IPS DF 4.7 (cell line): Measurements from ENCODE around the gene TCF12.
"Not testable (repeated sequence)": the region's sequence is repeated elsewhere in the genome, so short reads cannot be mapped to it uniquely, and the experiment has no call there.

ENCODE experiments used
- DNase-seq: peaks from one replicate; pipeline ENCODE4 v3.0.0-alpha.2; 2013; ENCODE audit warnings: low spot score; ENCODE audit errors: extremely low read depth

TCF12 gene

DNA sequence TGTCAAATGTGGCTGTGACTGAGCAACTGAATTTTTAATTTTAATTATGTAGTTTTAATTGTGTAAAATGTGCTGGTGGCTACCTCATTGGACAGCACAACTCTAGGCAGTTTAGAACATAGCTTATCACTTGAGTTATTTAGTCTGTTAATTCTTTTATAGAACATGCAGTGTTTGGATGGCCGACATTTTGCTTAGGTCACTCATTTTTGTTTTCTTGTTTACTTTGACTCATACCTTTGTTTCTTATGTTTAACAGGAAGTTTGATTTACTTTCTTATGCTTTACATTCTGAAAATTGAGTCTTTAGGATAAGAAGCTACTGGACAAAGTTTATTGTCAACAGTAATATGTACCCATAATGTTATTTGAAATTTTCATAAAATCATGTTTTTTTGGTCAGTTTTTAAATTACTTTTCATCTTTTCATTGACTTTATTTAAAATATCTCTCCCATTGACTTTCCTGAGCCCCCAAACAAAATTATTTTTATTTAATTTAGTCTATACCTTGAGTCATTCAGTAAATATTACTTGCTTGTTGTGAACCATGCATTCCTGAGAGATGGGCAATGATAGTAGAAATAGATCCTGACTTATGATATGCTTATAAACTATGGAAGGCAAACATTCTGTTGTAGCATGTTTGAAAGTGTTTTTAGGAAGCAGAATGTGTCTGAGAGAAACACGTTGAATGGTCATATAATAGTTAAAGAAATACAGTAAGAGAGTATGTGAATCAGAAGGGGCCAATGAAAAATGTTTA lies 60.6 kb downstream of the TCF12 start:
- no peak for DNase-seq

DNA sequence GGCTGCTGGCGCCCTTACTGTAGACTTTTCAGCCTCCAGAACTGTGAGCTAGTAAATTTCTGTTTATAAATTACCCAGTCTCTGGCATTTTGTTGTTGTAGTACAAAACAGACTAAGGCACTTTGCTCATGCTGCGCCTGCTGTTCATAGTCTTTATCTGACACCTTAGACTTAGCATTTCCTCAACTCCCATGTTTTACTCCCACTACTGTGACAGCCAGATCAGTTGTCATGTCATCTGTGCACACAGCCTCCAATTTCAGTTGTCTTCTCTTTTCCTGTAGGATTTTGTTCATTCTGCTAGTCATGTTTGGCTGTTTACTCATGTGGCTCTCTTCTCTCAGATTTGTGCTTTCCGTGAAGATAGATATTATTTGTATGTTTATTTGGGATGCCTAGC lies 62.0 kb downstream of the TCF12 start:
- DNase-seq = no peak

DNA sequence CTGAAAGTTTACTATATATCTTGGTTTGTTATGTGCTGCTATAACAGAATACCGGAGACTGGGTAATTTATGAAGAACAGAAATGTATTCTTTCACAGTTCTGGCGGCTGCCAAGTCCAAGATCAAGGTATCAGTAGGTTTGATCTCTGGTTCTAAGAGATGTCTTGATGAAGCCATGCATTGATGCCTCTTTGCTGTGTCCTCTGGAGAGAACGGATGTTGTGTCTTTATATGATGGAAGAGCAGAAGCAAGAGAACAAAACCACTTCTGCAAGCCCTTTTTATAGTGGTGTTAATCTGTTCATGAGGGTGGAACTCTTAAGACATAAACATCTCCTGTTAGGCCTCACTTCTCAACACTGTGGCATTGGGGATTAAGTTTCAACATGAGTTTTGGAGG lies 62.7 kb downstream of the TCF12 start:
- DNase-seq = no peak

DNA sequence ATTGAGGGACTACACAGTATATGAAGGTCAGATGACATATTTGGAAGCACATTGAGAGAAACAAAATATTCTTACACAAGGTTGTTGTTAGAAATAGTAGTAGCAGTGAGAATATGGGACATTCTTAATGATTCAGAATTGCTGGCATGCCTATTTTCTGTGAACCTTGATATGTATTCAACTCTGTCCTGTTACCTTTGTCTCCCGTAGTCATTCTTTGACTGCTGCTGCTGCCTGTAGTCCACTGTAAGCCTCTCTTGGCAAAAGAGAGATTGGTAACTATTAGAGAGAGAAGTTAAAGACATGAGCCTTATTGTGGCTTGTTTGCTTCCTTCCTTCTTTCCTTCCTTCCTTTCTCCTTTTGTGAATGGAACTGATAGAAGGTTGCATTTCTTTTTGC lies 64.5 kb downstream of the TCF12 start:
- no peak for DNase-seq

DNA sequence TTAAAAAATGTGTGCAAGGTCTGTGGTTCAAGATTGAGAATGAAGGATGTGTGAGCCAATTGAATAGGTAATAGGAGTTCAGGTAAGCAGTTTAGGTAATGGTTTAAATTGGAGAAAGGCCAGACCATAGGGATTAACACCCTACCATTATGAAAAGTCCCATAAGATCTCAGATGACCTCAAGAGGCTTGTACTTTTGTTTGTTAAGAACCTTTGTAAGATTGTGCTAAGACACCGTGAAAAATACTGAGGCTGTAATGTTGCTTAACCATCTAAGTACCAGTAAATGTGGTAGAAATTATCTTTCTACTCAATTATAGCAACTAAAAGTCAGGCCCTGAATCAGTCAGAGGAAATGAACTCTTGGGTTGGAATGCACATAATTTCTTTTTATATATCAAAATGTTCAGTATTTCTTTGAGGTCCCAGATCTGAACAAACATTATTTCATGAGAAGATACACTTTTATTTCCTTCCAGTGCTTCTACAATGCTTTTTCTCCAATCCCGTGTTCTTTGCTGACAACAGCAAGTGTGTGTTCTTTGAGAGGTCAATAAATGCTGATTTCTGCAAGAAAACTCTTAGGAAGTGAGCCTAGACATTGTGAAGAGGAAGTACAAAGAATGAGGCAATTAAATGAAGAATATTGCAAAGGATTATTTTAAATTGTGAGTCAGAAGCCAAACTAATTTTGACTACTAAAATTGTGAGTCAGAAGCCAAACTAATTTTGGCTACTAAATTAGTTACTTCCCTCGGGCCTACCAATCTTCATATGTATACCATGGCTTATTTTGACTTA lies 66.4 kb downstream of the TCF12 start:
- no peak for DNase-seq

DNA sequence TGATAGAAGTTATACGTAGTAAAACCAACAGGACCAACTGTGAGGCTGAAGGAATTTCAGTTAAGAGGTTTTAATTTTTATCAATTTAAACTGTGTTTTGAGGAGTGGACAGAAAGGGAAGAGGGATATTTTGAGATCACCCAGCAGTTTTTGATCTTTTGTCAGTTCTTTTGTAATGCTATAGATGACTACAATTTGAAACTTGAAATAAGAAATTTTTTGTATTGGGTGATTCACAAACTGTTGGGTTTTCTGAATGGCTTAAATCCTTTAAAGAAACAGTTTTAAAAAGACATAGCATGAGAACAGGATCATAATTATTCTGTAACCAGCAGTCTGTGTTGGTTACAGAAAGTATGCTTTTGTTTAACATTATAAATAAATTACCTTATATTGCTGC lies 67.4 kb downstream of the TCF12 start:
- no peak for DNase-seq

DNA sequence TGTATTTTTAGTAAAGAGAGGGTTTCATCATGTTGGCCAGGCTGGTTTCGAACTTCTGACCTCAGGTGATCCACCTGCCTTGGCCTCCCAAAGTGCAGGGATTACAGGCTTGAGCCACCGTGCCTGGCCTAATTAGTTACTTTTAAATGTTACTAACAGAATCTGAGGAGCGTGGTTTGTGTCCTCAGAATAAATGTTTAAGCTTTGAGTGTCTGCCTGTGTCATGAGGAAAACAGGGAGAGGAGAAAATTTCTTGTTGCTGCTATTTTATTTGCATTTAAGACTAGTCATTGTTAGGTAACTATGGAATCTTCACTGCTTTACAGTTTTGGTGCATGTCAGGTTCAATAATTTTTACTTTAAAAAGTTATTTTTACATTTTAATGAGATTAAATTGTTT lies 68.8 kb downstream of the TCF12 start:
- no peak for DNase-seq

DNA sequence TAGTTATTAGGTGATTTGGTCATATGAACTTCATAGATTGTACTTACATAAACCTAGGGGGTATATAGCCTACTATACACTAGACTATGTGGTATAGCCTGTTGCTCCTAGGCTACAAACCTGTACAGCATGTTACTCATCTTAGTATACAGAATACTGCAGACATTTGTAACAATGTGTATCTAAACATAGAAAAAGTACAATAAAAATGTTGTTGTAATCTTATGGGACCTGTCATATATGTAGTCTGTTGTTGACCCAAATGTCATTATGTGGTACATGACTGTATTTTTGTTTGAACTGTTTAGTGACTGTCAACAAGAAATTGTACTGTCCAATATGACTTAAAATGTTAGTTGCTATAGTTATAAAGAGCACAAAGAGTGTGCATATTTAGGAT lies 69.8 kb downstream of the TCF12 start:
- DNase-seq = no peak

DNA sequence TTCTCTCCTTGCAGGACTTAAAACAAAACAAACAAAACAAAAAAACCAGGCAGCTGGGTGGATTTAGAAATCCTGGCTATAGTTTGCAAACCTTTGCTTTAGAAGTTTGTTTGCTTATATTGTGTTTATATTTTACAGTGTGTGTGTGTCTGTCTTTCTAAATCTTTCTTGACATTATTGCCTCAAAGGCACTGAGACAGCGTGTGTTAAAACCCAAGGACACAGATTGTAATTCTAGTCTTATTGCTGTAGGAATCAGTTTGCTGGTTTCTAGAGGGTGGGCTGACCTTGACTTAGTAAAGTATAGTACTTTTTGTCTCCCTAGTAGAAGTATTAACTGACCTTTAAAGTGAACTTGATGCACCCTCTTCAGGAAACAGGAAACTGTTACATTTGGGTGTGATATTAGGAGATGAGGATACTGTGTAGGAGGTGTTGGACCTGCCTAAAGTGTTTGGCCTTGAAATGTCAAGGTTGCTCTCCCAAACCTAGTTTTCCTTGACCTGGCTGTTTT lies 71.0 kb downstream of the TCF12 start:
- DNase-seq = no peak

DNA sequence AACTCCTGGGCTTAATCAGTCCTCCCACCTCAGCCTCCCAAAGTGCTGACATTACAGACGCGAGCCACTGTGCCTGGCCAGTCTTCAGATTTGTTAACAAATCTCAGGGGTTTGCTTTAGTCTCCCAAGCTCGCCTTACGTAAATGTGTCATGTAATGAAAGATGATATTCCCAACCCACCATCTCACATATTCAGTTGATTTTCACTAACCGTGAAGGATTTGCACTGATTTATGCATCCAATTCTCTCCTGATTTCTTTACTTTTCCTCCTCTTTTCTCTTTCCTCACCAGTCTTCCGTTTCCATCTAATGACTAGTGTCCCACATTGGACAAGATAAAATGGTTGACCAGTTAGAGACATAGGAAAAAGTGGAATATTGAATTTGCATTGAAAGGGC lies 72.6 kb downstream of the TCF12 start:
- no peak for DNase-seq

DNA sequence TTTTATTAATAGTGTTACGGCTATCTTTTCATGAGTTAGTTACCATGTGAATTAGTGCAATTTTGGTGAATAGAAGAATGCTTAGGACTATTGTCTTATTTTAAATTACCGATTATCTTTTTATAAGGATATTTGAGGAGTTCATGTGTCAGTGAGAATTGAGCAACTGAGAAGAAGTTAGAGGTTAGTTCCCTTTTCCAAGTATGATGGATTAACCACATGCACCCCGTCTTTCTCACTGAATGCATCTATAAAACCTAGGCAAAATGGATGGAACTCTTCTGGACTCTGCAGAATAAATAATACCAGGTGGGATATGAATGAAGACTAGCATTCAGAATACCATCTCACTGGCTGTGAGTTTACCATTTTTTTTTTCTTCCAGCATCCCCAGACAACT lies 74.3 kb downstream of the TCF12 start:
- DNase-seq = no peak

DNA sequence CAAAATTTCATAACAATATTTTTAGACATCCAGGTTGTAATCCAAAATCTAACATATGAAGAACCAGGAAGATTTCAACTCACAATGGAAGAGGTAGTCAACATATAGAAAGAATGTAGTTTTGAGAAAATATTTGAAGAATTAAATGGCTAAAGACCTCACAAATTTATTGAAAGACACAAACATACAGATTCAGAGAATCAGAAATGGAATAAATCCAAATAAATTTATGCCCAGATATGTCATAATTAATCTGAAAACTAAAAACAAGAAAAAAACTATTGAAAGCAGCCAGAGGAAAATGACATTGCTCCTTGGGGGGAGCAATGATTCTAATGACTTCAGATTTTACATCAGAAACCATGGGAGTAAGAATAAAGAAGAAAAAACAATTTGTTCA lies 75.8 kb downstream of the TCF12 start:
- no peak for DNase-seq

DNA sequence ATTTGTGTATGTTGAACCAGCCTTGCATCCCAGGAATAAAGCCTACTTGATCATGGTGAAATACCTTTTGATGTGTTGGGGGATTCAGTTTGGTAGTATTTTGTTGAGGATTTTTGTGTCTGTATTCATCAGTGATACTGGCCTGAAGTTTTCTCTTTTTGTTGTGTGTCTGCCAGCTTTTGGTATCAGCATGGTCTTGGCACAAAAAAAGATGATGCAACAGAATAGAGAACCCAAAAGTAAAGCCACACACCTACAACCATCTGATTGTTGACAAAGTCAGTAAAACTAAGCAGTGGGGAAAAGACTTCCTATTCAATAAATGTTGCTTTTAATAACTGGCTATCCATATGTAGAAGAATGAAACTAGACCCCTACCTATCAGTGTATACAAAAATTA lies 77.6 kb downstream of the TCF12 start:
- no peak for DNase-seq

DNA sequence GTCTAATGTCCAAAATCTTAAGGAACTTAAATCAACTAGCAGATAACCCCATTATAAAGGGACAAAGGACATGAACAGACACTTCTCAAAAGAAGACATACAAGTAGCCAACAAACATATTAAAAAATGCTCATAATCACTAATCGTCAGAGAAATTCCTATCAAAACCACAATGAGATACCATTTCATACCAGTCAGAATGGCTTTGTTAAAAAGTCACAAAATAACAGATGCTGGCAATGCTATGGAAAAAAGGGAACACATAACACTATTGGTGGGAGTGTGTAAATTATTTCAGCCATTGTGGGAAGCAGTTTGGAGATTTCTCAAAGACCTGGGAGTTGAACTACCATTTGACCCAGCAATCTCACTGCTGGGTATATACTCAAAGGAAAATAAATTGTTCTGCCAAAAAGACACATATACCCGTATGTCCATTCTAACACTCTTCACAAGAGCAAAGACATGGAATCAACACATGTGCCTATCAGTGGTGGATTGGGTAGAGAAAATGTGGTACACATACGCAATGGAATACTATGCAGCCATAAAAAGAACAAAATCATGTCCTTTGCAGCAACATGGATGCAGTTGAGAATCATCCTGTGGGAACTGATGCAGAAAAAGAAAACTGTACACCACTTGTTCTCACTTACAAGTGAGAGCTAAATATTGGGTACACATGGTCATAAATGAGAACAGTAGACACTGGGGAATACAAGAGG lies 78.5 kb downstream of the TCF12 start:
- no peak for DNase-seq

DNA sequence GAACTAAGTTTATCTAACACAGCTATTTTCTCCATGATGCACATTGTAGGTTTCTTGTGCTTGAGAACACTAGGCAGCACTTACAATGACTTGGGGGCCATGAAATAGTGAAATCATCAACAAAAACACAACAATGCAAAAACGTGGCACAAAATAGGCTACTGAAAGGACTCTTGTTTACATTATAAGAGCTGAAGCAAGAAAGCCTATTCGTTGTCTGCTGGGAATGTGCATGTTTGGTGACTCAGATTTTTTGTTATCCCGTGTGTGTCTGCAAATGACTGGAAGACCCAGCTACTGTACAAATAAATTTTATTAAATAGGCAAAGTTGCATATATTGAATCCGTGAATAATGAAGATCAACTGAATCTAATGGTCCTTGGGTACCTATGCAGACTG lies 85.0 kb downstream of the TCF12 start:
- DNase-seq = no peak

DNA sequence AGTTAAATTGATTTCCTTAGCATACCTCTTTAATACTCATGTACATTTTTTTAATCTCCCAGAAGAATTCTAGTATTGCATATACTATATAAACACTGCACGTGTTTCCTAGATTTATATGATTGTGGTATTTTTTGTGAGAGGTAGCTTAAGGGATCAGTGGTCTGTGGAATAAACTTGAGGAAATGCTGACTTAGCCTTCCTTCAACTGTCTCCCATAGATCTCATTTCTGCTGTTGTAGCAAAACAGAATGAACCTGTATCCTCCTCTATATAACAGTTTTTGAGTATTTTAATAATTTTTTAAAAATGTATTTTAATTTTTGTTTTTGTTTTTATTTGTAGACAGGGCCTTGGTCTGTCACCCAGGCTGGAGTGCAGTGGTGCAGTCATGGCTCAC lies 86.8 kb downstream of the TCF12 start:
- DNase-seq = no peak

DNA sequence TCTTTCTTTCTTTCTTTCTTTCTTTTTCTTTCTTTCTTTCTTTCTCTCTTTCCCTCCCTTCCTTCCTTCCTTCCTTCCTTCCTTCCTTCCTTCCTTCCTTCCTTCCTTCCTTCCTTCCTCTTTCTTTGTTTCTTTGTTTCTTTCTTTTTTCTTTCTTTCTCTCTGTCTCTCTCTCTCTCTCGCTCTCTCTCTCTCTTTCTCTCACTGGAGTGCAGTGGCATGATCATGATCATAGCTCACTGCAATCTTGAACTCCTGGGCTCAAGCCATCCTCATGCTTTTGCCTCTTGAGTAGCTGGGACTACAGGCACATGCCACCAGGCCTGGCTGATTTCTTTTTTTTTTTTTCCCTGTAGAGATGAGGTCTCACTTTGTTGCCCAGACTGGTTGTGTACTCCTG lies 89.4 kb downstream of the TCF12 start:
- not testable (repeated sequence) for DNase-seq

DNA sequence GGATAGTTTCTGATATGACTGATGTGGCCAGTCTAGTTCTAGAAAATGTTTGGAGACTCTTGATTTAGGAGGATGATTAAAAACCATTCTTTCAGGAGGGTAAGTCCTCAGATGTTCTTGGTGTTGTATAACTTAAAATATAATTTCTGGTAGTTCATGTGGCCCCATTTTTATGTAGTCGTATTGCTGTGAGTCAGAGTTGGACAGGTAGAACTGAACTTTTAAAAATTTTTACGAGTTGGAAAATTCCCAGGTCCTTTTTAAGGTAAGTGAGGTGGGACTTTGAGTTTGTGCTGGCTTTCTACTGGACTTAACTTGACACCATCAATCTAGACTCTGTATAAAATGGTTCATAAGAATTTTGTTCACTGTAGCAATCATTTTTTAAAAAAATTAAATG lies 92.3 kb downstream of the TCF12 start:
- no peak for DNase-seq

DNA sequence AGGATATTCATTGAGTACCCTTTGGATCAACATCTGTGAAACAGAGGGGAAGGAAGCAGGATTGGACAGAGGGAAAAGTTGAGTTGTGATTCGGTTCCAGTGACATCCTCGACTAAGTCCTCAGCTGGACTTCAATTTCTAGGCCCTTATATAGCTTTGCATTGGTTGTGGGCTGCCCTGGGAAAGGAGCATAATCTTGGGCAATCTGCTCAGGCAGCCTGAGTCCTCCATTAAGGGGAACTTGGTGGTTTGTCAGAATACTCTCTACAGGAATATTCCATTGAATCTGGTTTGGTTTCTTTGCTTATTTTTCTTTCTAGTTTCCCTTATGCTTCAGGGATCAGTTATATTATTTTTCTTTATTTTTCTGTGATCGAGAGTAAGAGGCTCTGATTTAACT lies 94.1 kb downstream of the TCF12 start:
- no peak for DNase-seq

DNA sequence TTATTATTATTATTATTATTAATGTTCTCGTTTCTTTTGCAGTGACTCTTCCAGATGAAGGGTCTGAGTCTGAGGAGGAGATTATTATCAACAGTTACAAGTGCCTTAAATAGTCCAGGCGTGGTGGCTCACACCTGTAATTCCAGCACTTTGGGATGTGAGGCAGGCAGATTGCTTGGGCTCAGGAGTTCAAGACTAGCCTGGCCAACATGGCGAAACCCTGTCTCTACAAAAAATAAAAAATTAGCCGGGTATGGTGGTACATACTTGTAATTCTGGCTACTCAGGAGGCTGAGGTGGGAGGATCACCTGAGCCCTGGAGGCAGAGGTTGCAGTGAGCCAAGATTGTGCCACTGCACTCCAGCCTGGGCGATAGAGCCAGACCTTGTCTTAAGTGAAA lies 96.5 kb downstream of the TCF12 start:
- DNase-seq = not testable (repeated sequence)

DNA sequence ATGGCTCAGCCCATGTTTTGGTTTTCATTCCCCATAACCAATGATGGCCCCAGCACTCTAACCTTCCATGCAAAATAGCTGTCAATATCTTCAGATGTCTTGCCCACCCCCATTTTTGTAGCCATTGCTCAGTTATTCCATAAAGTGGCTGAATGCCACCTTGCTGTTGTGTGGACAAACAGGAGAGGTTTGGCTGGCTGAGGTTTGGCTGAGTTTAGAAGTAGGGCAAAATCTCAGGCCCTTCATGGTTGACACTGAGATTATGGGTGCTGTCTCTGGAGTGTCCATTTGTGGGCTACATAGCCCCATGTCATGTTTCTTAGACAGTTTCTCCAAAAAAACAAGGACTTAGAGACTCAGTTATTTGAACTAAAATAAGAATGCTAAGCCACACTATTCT lies 96.9 kb downstream of the TCF12 start:
- no peak for DNase-seq

DNA sequence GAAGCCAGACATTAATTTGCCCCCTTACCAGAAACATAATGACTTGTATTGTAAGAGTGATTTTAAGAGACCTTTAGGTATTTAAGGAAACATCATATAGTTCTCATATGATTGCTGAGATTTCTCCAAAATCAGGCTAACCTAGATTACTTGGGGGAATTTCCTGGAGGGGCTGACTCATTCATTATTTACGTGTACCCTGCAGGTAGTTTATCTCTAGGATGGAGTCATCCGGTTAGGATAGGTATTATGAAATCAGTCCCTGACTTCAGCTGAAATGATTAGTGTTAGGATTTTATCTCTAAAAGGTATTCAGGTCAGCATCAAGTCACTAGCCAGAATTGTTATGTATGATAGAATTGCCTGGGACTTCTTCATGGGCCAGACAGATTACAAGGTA lies 97.5 kb downstream of the TCF12 start:
- DNase-seq = no peak
